K562 (cell line): Measurements from ENCODE around the gene ARHGAP32. TPM values are rescaled to one million over a fixed set of nuclear protein-coding genes. Genes with fewer than 3 reads are reported as not detected.

Experiments
- ATAC-seq: fragments of 200-7000 bp; cut with Tn5 transposase; 3 replicates; pipeline ENCODE4 v1.9.1; 2020; ENCODE audit warnings: moderate library complexity
- BruUV-seq: library from RNA; stranded (reverse); fragments of 400-500 nt; replicated peaks from 2 replicates; lab custom pipeline; 2021; lab: Mats Ljungman, UMichigan
- CTCF ChIA-PET: fragments of 300-600 bp; formaldehyde crosslinking; extraction: SDS; loops from one replicate; lab custom pipeline; 2021; ENCODE audit warnings: low intra/inter-chr PET ratio; lab: Yijun Ruan, JAX
- POLR2A ChIA-PET: fragments of 300-600, 350-650 bp; sonication (Branson Sonifier 250); formaldehyde crosslinking; extraction: SDS; loops from one replicate; lab custom pipeline; 2021; ENCODE audit warnings: antibody characterized with exemption, inconsistent platforms; lab: Yijun Ruan, JAX
- DNase-seq, 4 experiments: peaks; one replicate each; pipeline versions ENCODE4 v3.0.0 to v3.0.0-alpha.2; 2011 to 2018; ENCODE audit warnings: low spot score in 3 of 4, mixed read lengths in 3 of 4; ENCODE audit errors: extremely low read depth in 1 of 4
- FAIRE-seq: peaks from 2 replicates; lab custom pipeline; 2011; peaks lifted over from hg19 to GRCh38; lab: Jason Lieb, UNC
- H2AFZ ChIP-seq: 2 replicates; pipeline ENCODE4 v1.6.0; 2011; ENCODE audit warnings: low read depth, low read length, control low read depth, inconsistent platforms
- H3K27ac ChIP-seq: fragments of 200-600 bp; 3 replicates; pipeline ENCODE4 v1.8.0; 2011; ENCODE audit warnings: low read depth, mild to moderate bottlenecking, control low read depth, inconsistent platforms, low read length, moderate library complexity, mixed read lengths; ENCODE audit errors: extremely low read depth
- H3K27me3 ChIP-seq, 2 experiments: fragments of 300-600 bp in 1 of 2; 2 replicates in 1 of 2; 3 replicates in 1 of 2; pipeline versions ENCODE4 v1.6.0 to v1.8.0; 2011; ENCODE audit warnings: inconsistent platforms in 2 of 2, low read length in 2 of 2, mild to moderate bottlenecking in 1 of 2, mixed read lengths in 1 of 2, moderate library complexity in 1 of 2; ENCODE audit not compliant: control insufficient read depth in 2 of 2, insufficient read depth in 2 of 2
- H3K36me3 ChIP-seq: fragments of 300-600 bp; 3 replicates; pipeline ENCODE4 v1.8.0; 2011; ENCODE audit warnings: mild to moderate bottlenecking, low read length, inconsistent platforms; ENCODE audit not compliant: control insufficient read depth, insufficient read depth
- H3K4me1 ChIP-seq, 2 experiments: fragments of 200-600 bp in 1 of 2; replicated peaks in 1 of 2; 2 replicates in 1 of 2; 3 replicates in 1 of 2; pipeline versions ENCODE4 v1.5.1 to v1.8.0; 2011; ENCODE audit warnings: inconsistent platforms in 2 of 2, low read length in 2 of 2, mild to moderate bottlenecking in 1 of 2, mixed read lengths in 1 of 2, moderate library complexity in 1 of 2; ENCODE audit not compliant: control insufficient read depth in 2 of 2, insufficient read depth in 2 of 2
- H3K4me2 ChIP-seq: 2 replicates; pipeline ENCODE4 v1.6.1; 2011; ENCODE audit warnings: low read length, control low read depth, inconsistent platforms, mixed read lengths; ENCODE audit not compliant: insufficient read depth
- H3K4me3 ChIP-seq: fragments of 200-600 bp; sonication (generic), shearing (Covaris generic); 2 replicates; pipeline ENCODE4 v1.5.1; 2016; ENCODE audit warnings: control low read depth, inconsistent platforms
- H3K79me2 ChIP-seq: fragments of 200-600 bp; 3 replicates; pipeline ENCODE4 v1.8.0; 2011; ENCODE audit warnings: low read length, inconsistent platforms; ENCODE audit not compliant: control insufficient read depth, insufficient read depth
- H3K9ac ChIP-seq, 2 experiments: 2 replicates each; pipeline versions ENCODE4 v1.6.0 to v1.6.1; 2011; ENCODE audit warnings: low read depth in 2 of 2, low read length in 2 of 2, control low read depth in 1 of 2, inconsistent platforms in 1 of 2, mild to moderate bottlenecking in 1 of 2, mixed read lengths in 1 of 2; ENCODE audit not compliant: insufficient read depth in 1 of 2
- H3K9me1 ChIP-seq: one replicate; pipeline ENCODE4 v1.6.0; 2011; ENCODE audit warnings: inconsistent platforms, mild to moderate bottlenecking, low read length, moderate library complexity; ENCODE audit not compliant: control insufficient read depth, insufficient read depth
- H3K9me3 ChIP-seq: replicated peaks from 2 replicates; pipeline ENCODE4 v1.5.1; 2011; ENCODE audit warnings: low read depth, low read length, inconsistent platforms; ENCODE audit not compliant: control insufficient read depth, insufficient read depth
- H4K20me1 ChIP-seq: replicated peaks from 2 replicates; pipeline ENCODE4 v1.6.1; 2011; ENCODE audit warnings: low read length, inconsistent platforms, mixed read lengths; ENCODE audit not compliant: control insufficient read depth, insufficient read depth
- FOXJ2 ChIP-seq: fragments of 200-800 bp; sonication (Bioruptor generic); IDR thresholded peaks from 2 replicates; pipeline ENCODE4 v1.6.1; 2016; ENCODE audit warnings: missing genetic modification characterization, missing compliant biosample characterization
- FUS ChIP-seq: fragments of 200-400 bp; formaldehyde crosslinking; optimal IDR thresholded peaks from 2 replicates; pipeline ENCODE3; 2017; ENCODE audit warnings: low read depth, low read length
- HMGN3 ChIP-seq: IDR thresholded peaks from 2 replicates; pipeline ENCODE4 v1.6.1; 2011; ENCODE audit warnings: borderline replicate concordance, low read depth, mild to moderate bottlenecking, mixed read lengths, low read length; ENCODE audit not compliant: insufficient read length; ENCODE audit errors: extremely low read depth
- KAT7 ChIP-seq: sonication (generic); formaldehyde crosslinking; IDR thresholded peaks from 2 replicates; pipeline ENCODE4 v1.8.0; 2022; ENCODE audit warnings: missing genetic modification reagents, mild to moderate bottlenecking, borderline replicate concordance
- KLF6 ChIP-seq: fragments of 250-450 bp; sonication (Bioruptor Pico); IDR thresholded peaks from 2 replicates; pipeline ENCODE4 v1.4.0; 2020; ENCODE audit warnings: mild to moderate bottlenecking, moderate library complexity, borderline replicate concordance
- PHB2 ChIP-seq: fragments of 450-650 bp; IDR thresholded peaks from 2 replicates; pipeline ENCODE4 v1.6.1; 2017; ENCODE audit warnings: low read depth
- RBM22 ChIP-seq: fragments of 200-400 bp; formaldehyde crosslinking; IDR thresholded peaks from 2 replicates; pipeline ENCODE4 v1.6.1; 2018; ENCODE audit warnings: low read length, low read depth; ENCODE audit not compliant: poor library complexity, severe bottlenecking
- SIX5 ChIP-seq, 2 experiments: IDR thresholded peaks; 2 replicates each; pipeline ENCODE4 v1.6.1; 2011; ENCODE audit warnings: low read length in 2 of 2, borderline replicate concordance in 1 of 2, low read depth in 1 of 2, mild to moderate bottlenecking in 1 of 2, moderate library complexity in 1 of 2; ENCODE audit not compliant: insufficient read depth in 1 of 2
- SNIP1 ChIP-seq: fragments of 450-650 bp; IDR thresholded peaks from 2 replicates; pipeline ENCODE4 v1.7.1; 2017; ENCODE audit warnings: low read depth, mild to moderate bottlenecking
- ZFP30 ChIP-seq: fragments of 250-450 bp; sonication (Bioruptor Pico); IDR thresholded peaks from 2 replicates; pipeline ENCODE4 v1.8.0; 2022; ENCODE audit warnings: moderate library complexity, mild to moderate bottlenecking, inconsistent platforms, borderline replicate concordance
- ZFX ChIP-seq: sonication (generic); formaldehyde crosslinking; IDR thresholded peaks from 2 replicates; pipeline ENCODE4 v1.8.0; 2022; ENCODE audit warnings: mild to moderate bottlenecking, missing genetic modification reagents, moderate library complexity
- ZNF589 ChIP-seq: fragments of 200-800 bp; sonication (Bioruptor generic); IDR thresholded peaks from 2 replicates; pipeline ENCODE4 v1.6.1; 2016; ENCODE audit warnings: low read depth, missing genetic modification characterization, missing compliant biosample characterization
- WGBS: fragments of 100-300 bp; shearing (Covaris generic); methylation state at CpG from one replicate; pipeline ENCODE4 v1.1.6; 2016; ENCODE audit warnings: low coverage, mixed read lengths; ENCODE audit not compliant: insufficient coverage; ENCODE audit errors: missing lambda C conversion rate; 5-methylcytosine and 5-hydroxymethylcytosine counted together
- in situ Hi-C: fragments of 300-500 bp; cut with MboI; formaldehyde crosslinking; loops from 4 replicates; pipeline ENCODE4 v1.15.0; 2018; ENCODE audit warnings: inconsistent platforms, mixed read lengths
- intact Hi-C: fragments of 100-400 bp; cut with micrococcal nuclease; formaldehyde crosslinking; loops from 2 replicates; pipeline ENCODE4 v1.14.2; 2022
- polyA plus RNA-seq, 8 experiments: library from polyadenylated mRNA; depleted of rRNA in 4 of 8; stranded (reverse) in 5 of 8; unstranded in 3 of 8; fragments of >200 nt; fragmentation: Nextera tagmentation in 2 of 8; fragmentation: Illumina TruSeq in 1 of 8; extraction: Ambion mirVana in 2 of 8; extraction: Trizol in 1 of 8; gene quantifications; 2 replicates each; pipeline versions ENCODE4 v1.2.1 to v1.2.3, GENCODE V29; 2011 to 2014; ENCODE audit warnings: inconsistent platforms in 1 of 8, missing spikeins in 1 of 8
- total RNA-seq, 7 experiments: library from RNA; depleted of rRNA in 6 of 7; stranded (reverse); fragments of >200 nt in 6 of 7; fragmentation: Illumina TruSeq in 2 of 7; extraction: Trizol in 2 of 7; gene quantifications; 2 replicates each; pipeline versions ENCODE4 v1.2.1 to v1.2.3, GENCODE V29; 2011 to 2021; ENCODE audit warnings: low replicate concordance in 1 of 7
- TF ChIP-seq, protein P1 (sequence below): fragments of 250-450 bp; sonication (Bioruptor Pico); IDR thresholded peaks from 2 replicates; pipeline ENCODE4 v1.5.1; 2021; ENCODE audit warnings: mild to moderate bottlenecking
- TF ChIP-seq, protein P2 (sequence below): fragments of 150-350 bp; conservative IDR thresholded peaks from 2 replicates; pipeline ENCODE4 v1.6.1; 2014; ENCODE audit warnings: low read length
- TF ChIP-seq, protein P3 (sequence below): fragments of 250-450 bp; sonication (Bioruptor Pico); IDR thresholded peaks from 2 replicates; pipeline ENCODE4 v1.9.0; 2021; ENCODE audit warnings: mild to moderate bottlenecking, inconsistent platforms

Gene ARHGAP32
- total and polyA plus RNA-seq, 9 of the 15 experiments (the other 6 are each of a cell fraction or from before 2014, with no cell fraction given) = 0.18 TPM; not detected in 8

DNA sequence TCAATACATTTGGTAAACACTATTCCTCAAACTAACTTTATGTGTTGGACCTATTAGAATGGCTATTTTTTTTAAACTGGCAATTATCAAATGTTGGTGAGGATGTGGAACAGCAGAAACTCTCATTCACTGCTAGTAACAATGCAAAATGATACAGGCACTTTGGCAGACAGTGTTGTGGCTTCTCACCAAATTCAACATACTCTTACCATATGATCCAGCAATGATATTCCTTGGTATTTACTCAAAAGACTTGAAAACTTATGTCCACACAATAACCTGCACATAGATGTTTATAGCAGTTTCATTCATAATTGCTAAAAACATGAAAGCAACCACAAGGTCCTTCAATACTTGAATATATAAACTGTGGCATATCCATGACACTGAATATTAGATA lies 136.9 kb downstream of the ARHGAP32 start (continued):
- TF ChIP-seq ZFP30 (CRISPR knock-in tag) (no peak), RBM22 (no peak)

DNA sequence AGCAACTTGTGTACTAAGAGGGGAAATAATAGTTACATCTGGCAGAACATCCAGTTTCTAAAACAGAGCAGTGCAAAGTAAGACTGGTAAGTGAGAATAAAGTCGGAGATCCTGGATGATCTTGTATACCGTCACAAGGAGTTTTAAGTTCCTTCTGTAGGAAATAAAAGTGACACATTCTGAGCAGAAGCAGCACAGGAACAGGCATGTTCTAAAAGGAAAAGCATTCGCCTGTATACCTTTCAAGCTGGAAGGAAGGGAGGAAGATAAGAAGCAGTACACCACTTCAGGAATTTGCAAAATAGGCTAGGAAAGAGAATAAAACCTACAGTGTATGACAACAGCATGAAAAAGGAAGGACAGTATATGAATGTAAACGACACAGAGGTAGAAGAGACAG lies 143.2 kb downstream of the ARHGAP32 start:
- ATAC-seq (no peak), DNase-seq (no peak), FAIRE-seq (no peak)
- Histone ChIP-seq H3K4me3 (no peak overlapping the region), H3K79me2 (no peaks in the 10 kb centered on the region), H3K4me2 (no peak overlapping the region), H4K20me1 (no peaks in the 10 kb centered on the region), H3K9ac (no peak overlapping the region), H3K36me3 (no peaks in the 10 kb centered on the region), H2AFZ (no peak overlapping the region), H3K9me3 (no peaks in the 10 kb centered on the region), H3K4me1 (no peaks in the 10 kb centered on the region), H3K27ac (no peak overlapping the region), H3K27me3 (no peaks in the 10 kb centered on the region), H3K9me1 (no peaks in the 10 kb centered on the region)
- intact Hi-C loops = no loop called here
- ChIA-PET POLR2A (no interaction called here), CTCF (no interaction called here)
- BruUV-seq = no TSS peak
- in situ Hi-C loops = no loop called here
- WGBS = 0% methylated on average over 4 of the region's 4 CpGs
- TF ChIP-seq FOXJ2 (no peak), SIX5 (IDR thresholded peaks at IDR 0.05; ENCODE audit: borderline replicate concordance in 1 of 2, insufficient read depth in 1 of 2, low read depth in 1 of 2, low read length in 2 of 2) (no peak), ZFX (CRISPR knock-in tag) (no peak), HMGN3 (no peak), KAT7 (no peak), SNIP1 (no peak), FUS (no peak), KLF6 (CRISPR knock-in tag) (no peak), ZNF589 (CRISPR knock-in tag) (no peak), PHB2 (no peak)
- TF ChIP-seq, protein P1, sequence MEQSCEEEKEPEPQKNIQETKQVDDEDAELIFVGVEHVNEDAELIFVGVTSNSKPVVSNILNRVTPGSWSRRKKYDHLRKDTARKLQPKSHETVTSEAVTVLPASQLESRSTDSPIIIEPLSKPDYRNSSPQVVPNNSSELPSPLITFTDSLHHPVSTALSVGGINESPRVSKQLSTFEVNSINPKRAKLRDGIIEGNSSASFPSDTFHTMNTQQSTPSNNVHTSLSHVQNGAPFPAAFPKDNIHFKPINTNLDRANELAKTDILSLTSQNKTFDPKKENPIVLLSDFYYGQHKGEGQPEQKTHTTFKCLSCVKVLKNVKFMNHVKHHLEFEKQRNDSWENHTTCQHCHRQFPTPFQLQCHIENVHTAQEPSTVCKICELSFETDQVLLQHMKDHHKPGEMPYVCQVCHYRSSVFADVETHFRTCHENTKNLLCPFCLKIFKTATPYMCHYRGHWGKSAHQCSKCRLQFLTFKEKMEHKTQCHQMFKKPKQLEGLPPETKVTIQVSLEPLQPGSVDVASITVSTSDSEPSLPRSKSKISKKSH (CRISPR knock-in tag) = no peak
- TF ChIP-seq, protein P2, sequence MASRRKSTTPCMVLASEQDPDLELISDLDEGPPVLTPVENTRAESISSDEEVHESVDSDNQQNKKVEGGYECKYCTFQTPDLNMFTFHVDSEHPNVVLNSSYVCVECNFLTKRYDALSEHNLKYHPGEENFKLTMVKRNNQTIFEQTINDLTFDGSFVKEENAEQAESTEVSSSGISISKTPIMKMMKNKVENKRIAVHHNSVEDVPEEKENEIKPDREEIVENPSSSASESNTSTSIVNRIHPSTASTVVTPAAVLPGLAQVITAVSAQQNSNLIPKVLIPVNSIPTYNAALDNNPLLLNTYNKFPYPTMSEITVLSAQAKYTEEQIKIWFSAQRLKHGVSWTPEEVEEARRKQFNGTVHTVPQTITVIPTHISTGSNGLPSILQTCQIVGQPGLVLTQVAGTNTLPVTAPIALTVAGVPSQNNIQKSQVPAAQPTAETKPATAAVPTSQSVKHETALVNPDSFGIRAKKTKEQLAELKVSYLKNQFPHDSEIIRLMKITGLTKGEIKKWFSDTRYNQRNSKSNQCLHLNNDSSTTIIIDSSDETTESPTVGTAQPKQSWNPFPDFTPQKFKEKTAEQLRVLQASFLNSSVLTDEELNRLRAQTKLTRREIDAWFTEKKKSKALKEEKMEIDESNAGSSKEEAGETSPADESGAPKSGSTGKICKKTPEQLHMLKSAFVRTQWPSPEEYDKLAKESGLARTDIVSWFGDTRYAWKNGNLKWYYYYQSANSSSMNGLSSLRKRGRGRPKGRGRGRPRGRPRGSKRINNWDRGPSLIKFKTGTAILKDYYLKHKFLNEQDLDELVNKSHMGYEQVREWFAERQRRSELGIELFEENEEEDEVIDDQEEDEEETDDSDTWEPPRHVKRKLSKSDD = no peak
- TF ChIP-seq, protein P3, sequence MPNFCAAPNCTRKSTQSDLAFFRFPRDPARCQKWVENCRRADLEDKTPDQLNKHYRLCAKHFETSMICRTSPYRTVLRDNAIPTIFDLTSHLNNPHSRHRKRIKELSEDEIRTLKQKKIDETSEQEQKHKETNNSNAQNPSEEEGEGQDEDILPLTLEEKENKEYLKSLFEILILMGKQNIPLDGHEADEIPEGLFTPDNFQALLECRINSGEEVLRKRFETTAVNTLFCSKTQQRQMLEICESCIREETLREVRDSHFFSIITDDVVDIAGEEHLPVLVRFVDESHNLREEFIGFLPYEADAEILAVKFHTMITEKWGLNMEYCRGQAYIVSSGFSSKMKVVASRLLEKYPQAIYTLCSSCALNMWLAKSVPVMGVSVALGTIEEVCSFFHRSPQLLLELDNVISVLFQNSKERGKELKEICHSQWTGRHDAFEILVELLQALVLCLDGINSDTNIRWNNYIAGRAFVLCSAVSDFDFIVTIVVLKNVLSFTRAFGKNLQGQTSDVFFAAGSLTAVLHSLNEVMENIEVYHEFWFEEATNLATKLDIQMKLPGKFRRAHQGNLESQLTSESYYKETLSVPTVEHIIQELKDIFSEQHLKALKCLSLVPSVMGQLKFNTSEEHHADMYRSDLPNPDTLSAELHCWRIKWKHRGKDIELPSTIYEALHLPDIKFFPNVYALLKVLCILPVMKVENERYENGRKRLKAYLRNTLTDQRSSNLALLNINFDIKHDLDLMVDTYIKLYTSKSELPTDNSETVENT (CRISPR knock-in tag) = no peak
